AG04450 (cell line): ENCODE results near the gene SPTBN2. TPM values are rescaled to one million over a fixed set of nuclear protein-coding genes. Genes with fewer than 3 reads are reported as not detected.

ENCODE experiments used
- CTCF ChIA-PET: fragments of 300-600, 350-600 bp; formaldehyde crosslinking; extraction: SDS; loops from one replicate; lab custom pipeline; 2022; ENCODE audit warnings: antibody characterized with exemption, inconsistent platforms; lab: Charles Lee
- POLR2A ChIA-PET: fragments of 350-600 bp; formaldehyde crosslinking; extraction: SDS; loops from one replicate; lab custom pipeline; 2021; ENCODE audit warnings: antibody characterized with exemption, inconsistent platforms; lab: Yijun Ruan, JAX
- DNase-seq: peaks from one replicate; pipeline ENCODE4 v3.0.0-alpha.2; 2011; ENCODE audit warnings: low read depth, low spot score
- H3K27ac ChIP-seq: one replicate; pipeline ENCODE4 v1.5.1; 2012; ENCODE audit warnings: low read depth, low read length, control low read depth
- H3K27me3 ChIP-seq: one replicate; pipeline ENCODE4 v1.6.0; 2012; ENCODE audit warnings: low read length; ENCODE audit not compliant: control insufficient read depth, insufficient read depth
- H3K4me3 ChIP-seq: 2 replicates; pipeline ENCODE4 v1.5.1; 2011; ENCODE audit warnings: mild to moderate bottlenecking, low read depth, low read length, control low read depth
- H3K9me3 ChIP-seq: 2 replicates; pipeline ENCODE4 v1.5.1; 2012; ENCODE audit warnings: low read length; ENCODE audit not compliant: control insufficient read depth, insufficient read depth
- polyA plus RNA-seq: library from polyadenylated mRNA; depleted of rRNA; stranded (reverse); fragments of >200 nt; gene quantifications from 2 replicates; pipeline ENCODE4 v1.2.3, GENCODE V29; 2011
- TF ChIP-seq, protein P1 (sequence below): IDR thresholded peaks from 2 replicates; pipeline ENCODE4 v1.5.1; 2011; ENCODE audit warnings: low read depth, low read length, control low read depth, inconsistent platforms

Gene SPTBN2
- polyA plus RNA-seq, 1 experiment: 0.09 TPM

GRCh38 chr11:66744485-66745355, 15.7 kb upstream of the SPTBN2 start:
- no peak for DNase-seq
- TF ChIP-seq, protein P1, sequence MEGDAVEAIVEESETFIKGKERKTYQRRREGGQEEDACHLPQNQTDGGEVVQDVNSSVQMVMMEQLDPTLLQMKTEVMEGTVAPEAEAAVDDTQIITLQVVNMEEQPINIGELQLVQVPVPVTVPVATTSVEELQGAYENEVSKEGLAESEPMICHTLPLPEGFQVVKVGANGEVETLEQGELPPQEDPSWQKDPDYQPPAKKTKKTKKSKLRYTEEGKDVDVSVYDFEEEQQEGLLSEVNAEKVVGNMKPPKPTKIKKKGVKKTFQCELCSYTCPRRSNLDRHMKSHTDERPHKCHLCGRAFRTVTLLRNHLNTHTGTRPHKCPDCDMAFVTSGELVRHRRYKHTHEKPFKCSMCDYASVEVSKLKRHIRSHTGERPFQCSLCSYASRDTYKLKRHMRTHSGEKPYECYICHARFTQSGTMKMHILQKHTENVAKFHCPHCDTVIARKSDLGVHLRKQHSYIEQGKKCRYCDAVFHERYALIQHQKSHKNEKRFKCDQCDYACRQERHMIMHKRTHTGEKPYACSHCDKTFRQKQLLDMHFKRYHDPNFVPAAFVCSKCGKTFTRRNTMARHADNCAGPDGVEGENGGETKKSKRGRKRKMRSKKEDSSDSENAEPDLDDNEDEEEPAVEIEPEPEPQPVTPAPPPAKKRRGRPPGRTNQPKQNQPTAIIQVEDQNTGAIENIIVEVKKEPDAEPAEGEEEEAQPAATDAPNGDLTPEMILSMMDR: no peak
- CTCF ChIA-PET: no interaction called here
- H3K27me3 ChIP-seq: no peaks in the 10 kb centered on the region
- H3K4me3 ChIP-seq: peak overlapping the region; percentile 86
- POLR2A ChIA-PET: no interaction called here
- peak overlapping the region; percentile 21 for H3K27ac ChIP-seq
- H3K9me3 ChIP-seq: peaks cover 3% of the 10 kb centered on the region; the same call in 1 of the 2 replicates

DNA sequence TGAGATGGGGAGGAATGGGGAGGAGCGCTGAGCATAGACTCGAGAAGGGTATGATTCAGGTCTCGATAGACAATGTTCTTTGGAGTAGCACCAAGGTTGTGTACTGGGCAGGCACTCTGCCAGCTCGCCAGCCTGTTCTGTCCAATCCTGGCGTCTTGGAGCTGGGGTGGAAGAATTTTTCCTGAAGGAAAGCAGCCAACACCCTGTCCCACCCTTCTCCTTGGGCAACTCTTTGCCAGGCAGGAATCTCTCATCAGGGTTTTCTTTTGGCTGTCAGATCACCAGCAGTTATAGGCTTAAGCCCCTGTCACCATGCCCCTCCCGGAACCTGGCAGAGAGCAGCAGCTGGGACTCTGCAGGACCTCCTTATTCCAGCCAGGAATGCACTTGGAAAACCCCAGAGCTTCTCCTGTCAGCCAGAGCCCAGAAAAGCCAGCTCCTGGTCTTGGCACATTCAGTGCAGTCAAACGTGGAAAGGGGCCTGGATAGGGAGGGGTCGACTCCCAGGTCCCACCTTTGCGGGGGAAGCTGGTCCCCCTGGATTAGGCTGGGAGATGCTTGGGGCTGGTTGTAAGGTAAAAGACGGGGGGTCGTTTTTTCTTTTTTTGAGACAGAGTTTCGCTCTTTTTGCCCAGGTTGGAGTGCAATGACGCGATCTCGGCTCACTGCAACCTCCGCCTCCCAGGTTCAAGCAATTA, 14.4 kb upstream of the SPTBN2 start:
- no peak for DNase-seq
- H3K27ac ChIP-seq: no peak overlapping the region
- no peak overlapping the region for H3K4me3 ChIP-seq
- peaks cover 3% of the 10 kb centered on the region; the same call in 1 of the 2 replicates for H3K9me3 ChIP-seq
- TF ChIP-seq, protein P1: no peak
- ChIA-PET POLR2A (no interaction called here), CTCF (no interaction called here)
- no peaks in the 10 kb centered on the region for H3K27me3 ChIP-seq

DNA sequence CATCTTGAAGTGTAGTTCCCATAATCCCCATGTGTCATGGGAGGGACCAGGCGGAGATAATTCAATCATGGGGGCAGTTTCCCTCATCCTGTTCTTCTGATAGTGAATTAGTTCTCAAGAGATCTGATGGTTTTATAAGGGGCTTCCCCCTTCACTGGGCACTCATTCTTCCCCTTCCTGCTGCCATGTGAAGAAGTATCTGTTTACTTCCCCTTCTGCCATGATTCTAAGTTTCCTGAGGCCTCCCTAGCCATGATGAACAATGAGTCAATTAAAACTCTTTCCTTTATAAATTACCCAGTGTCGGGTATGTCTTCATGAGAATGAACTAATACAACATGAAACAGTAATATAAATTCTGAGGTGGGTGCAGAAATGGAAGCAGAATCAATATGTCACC, 12.1 kb upstream of the SPTBN2 start:
- ChIA-PET CTCF (no interaction called here), POLR2A (no interaction called here)
- H3K27me3 ChIP-seq: peaks cover 4% of the 10 kb centered on the region
- no peak overlapping the region for H3K27ac ChIP-seq
- no peak overlapping the region for H3K4me3 ChIP-seq
- TF ChIP-seq, protein P1: no peak
- DNase-seq: no peak
- H3K9me3 ChIP-seq: peaks cover 3% of the 10 kb centered on the region; the same call in 1 of the 2 replicates

DNA sequence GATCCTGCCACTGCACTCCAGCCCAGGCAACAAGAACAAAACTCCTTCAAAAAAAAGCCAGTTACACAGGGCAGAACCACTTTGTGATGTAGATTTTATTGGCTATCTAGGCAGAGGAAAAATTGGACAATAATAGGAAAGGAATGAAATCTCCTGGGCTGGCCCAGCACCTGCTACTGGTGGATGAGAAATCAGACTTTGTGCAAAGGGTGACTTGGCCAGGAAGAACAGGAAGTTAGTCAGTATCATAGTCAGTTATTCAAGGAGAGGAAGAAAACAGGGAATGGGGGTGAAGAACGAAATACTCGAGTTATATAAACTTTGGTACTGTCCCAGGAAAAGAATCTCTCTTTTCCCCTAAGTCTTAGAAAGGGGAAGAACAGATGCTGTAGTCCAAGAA, 11.0 kb upstream of the SPTBN2 start:
- POLR2A ChIA-PET: no interaction called here
- DNase-seq: no peak
- Histone ChIP-seq H3K27ac (no peak overlapping the region), H3K27me3 (peaks cover 10% of the 10 kb centered on the region), H3K4me3 (no peak overlapping the region), H3K9me3 (peaks cover 3% of the 10 kb centered on the region; the same call in 1 of the 2 replicates)
- CTCF ChIA-PET: no interaction called here
- TF ChIP-seq, protein P1: no peak

- no peak overlapping the region for H3K27ac ChIP-seq
- ChIA-PET POLR2A (no interaction called here), CTCF (interaction anchor here (1.1 kb wide), 1 partner anchor 39 kb away, joined by 3 read pairs; no protein-coding TSS in a partner anchor)
- no peaks in the 10 kb centered on the region; the same call in 1 of the 2 replicates for H3K9me3 ChIP-seq
- TF ChIP-seq, protein P1: no peak
- peaks cover 45% of the 10 kb centered on the region for H3K27me3 ChIP-seq
- DNase-seq: no peak
- no peak overlapping the region for H3K4me3 ChIP-seq
These were observed 5.2 kb upstream of the SPTBN2 start for GRCh38 chr11:66734215-66734614.
